ENCODE measurements around the gene ZNF615.
"Not testable (repeated sequence)": the region's sequence is repeated elsewhere in the genome, so short reads cannot be mapped to it uniquely, and the experiment has no call there.

ZNF615 gene

DNA sequence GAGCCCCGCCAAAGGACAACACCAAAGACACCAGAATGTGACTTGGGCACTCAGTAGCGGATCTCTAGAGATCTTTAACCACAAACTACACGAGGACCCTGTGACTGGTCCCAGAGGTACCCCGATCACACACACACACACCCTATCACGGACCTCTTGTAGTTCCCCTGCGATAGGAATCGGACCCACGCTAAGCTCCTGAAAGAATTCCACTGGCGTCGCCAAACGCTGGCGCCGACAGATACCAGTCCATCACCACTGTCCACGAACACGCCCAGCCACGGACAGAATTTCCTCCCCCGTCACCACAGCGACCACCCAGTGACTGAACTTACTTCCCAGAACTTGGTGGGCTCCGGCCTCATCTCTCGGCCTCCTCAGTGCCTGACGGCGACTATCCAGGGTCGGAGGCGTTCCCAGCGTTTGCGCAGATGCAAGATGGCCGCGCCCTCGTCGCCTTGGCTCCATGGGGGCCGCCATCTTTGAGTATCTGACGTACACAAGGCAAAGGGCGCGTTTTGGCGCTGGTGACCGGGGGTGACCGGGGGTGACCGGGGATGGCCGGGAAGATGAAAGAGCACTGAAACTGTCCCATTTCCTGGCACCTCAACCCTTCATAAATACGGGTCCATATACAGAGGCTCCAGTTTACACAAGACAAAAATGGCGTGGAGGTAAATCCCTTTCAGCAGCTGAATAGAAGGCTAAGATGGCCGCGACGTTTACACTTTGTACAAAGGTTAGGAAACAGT lies at the start of gene ZNF615:
TSS of gene ZNF615 (minus strand) at position 406 of the 752 bp plus-strand sequence. CDS start 4,500 bp downstream, outside the sequence.
- DNase-seq (ENCODE audit: low spot score): peak; percentile 83

DNA sequence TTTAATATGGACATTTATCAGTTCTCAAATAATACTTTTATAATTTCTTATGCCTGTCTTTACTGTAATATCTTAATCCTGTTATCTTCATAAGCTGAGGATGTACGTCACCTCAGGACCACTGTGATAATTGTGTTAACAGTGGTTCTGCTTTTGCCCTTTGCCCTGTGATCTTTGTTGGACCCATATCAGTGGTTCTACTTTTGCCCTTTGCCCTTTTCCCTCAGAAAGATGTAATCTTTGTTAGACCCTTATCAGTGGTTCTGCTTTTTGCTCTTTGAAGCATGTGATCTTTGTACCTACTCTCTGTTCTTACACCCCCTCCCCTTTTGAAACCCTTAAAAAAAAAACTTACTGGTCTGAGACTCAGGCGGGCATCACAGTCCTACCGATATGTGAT lies 48.5 kb upstream of the ZNF615 start:
- not testable (repeated sequence) for DNase-seq (ENCODE audit: low spot score)

DNA sequence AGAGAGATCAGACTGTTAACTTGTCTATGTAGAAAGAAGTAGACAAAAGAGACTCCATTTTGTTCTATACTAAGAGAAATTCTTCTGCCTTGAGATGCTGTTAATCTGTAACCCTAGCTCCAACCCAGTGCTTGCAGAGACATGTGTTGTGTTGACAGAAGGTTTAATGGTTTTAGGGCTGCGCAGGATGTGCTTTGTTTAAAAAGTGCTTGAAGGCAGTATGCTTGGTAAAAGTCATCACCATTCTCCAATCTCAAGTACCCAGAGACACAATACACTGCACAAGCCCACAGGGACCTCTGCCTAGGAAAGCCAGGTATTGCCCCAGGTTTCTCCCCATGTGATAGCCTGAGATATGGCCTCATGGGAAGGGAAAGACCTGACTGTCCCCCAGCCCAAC lies 43.7 kb upstream of the ZNF615 start:
- DNase-seq (ENCODE audit: low spot score): not testable (repeated sequence)

DNA sequence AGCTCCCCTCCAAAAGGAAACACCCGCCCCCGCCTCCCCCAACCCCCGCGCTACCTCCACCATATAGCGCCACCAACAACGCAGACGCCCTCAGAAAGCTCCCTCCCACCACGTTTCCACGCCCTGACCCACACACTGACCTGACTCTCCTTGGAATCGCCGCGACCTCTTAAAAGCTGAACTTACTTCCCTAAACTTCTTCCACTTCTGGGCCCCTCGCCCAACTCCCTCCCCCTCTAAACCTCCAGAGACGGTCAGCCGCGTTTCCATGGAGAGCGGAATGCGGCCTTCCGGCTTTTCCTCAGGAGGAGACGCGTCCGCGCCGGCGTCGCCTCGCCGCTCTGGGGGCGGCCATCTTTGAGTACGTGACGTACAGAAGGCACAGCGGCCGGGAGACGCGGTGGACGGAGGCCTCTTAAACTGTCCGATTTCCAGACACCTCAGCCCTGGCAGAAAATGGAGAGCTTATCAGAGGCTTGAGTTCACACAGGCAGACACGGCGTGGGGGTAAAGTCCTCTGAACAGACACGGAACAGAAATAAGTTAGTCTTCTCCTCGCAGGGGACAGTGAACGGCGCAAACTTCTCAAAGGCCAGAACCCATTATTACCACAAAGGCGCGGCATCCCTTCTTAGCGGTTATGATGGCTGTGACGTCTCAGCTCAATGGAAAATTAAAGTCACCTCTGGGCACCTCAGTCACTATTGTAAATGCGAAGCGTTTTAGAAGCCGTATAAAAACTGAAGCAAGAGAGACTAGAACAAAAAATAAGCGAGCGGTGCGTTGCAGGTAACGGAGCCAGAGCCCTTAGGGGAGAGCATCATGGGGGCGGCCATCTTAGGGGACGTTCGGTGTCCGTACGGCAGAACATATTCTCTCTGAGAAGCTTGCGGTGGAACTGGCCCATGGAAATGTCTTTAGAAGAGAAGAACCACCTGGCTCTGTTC lies 40.8 kb upstream of the ZNF615 start, which contains the start of gene ZNF432:
TSS of gene ZNF432 (minus strand) at position 284 of the 947 bp plus-strand sequence. CDS start 1,970 bp downstream, outside the sequence.
- peak; percentile 83 for DNase-seq (ENCODE audit: low spot score)

DNA sequence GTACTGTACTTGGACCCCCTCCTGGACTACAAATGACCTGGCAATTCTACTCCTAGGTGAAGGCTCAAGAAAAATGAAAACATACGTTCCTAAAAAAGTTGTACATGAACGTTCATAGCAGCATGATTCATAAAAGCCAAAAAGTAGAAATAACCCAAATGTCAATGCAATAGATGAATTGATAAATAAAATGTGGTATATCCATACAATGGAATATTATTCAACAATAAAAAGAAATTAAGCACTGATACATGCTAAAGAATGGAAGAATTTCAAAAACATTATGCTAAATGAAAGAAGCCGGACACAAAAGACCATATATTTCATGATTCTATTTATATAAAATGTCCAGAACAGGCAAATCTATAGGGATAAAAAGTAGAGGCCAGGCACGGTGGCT lies 31.2 kb upstream of the ZNF615 start:
- DNase-seq (ENCODE audit: low spot score): no peak

DNA sequence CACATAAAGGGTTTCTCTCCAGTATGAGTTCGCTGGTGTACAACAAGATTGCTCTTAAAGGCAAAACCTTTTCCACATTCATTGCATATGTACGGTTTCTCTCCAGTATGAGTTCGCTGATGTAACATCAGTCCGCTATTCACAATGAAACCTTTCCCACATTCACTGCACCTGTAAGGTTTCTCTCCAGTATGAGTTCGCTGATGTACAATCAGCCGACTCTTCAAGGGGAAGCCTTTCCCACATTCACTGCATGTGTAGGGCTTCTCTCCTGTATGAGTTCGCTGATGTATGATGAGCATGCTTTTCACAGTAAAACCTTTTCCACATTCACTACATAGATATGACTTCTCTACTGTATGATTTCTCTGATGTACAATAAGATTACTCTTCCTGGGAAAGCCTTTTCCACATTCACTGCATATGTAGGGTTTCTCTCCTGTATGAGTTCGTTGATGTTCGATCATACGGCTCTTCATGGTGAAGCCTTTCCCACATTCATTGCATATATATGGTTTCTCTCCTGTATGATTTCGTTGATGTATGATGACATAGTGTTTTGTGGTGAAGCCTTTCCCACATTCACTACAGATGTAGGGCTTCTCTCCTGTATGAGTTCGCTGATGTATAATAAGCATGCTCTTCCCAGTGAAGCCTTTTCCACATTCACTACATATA lies 26.2 kb upstream of the ZNF615 start:
- no peak for DNase-seq (ENCODE audit: low spot score)

DNA sequence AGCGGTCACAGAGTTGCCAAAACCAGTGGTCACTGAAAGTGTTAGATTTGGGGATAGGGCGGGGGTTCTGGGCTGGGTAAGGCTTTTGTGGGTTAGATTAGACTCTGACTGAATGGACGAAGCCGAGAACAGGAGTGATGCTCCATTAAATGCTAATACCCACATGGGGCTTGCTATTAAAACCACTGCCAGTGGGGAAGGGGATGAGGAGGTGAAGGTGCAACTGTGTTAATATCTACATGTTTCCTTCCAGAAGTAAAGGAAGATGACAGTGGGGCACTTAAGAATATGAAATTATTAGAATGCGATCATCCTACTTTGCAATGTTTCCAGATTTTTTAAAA lies 20.7 kb upstream of the ZNF615 start:
- DNase-seq (ENCODE audit: low spot score): no peak

DNA sequence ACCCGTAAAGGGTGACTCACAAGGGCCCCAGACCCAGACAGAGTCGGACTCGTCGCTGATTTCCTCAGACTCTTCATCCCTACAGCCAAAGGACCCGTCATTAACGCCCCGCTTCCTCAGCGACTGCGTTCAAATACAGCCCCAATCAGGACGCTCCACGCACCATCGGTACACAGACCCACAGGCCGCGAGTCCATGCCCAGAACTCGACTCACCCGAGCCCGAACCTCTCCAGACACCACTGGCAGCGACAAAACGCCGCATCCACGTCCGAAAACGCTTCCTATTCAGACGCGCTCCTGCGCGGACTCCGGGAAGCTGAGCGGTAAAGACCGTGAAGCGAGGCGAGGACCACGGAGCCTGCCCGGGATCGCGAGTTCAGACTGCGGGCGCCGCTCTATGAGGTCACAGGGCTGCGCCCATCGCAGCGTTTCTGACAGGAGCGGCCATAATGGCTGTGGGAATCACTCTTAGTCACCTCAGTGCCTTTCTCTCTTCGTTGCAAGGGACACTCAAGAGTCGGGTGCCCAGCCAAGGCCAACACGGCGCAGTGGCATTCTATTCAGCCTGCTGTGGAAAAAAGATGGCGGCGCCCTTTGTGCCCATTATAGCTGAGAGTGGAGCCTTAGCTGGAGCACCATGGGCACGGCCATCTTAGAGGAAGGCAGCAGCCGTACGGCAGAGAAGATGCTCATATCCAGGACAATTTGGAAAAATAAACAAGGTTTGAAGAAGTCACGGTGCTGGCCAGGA lies 20.2 kb upstream of the ZNF615 start, which contains the start of gene ZNF614:
TSS of gene ZNF614 (minus strand) at position 353 of the 753 bp plus-strand sequence. CDS start 2,634 bp downstream, outside the sequence.
- DNase-seq (ENCODE audit: low spot score): peak; percentile 84

DNA sequence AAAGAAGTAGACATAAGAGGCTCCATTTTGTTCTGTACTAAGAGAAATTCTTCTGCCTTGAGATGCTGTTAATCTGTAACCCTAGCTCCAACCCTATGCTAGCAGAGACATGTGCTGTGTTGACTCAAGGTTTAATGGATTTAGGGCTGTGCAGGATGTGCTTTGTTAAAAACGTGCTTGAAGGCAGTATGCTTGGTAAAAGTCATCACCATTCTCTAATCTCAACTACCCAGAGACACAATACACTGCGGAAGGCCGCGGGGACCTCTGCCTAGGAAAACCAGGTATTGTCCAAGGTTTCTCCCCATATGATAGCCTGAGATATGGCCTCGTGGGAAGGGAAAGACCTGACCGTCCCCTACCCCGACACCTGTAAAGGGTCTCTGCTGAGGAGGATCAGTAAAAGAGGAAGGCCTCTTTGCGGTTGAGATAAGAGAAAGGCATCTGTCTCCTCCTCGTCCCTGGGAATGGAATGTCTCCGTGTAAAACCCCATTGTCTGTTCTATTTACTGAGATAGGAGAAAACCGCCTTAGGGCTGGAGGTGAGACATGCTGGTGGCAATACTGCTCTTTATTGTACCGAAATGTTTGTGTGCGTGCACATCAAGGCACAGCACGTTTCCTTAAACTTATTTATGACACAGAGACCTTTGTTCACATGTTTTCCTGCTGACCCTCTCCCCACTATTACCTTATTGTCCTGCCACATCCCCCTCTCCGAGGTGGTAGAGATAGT lies 18.4 kb upstream of the ZNF615 start:
- DNase-seq (ENCODE audit: low spot score): not testable (repeated sequence)

DNA sequence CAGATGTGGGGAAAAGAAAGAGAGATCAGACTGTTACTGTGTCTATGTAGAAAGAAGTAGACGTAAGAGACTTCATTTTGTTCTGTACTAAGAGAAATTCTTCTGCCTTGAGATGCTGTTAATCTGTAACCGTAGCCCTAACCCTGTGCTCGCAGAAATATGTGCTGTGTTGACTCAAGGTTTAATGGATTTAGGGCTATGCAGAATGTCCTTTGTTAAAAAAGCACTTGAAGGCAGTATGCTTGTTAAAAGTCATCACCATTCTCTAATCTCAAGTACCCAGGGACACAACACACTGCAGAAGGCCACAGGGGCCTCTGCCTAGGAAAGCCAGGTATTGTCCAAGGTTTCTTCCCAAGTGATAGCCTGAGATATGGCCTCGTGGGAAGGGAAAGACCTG lies 16.5 kb upstream of the ZNF615 start:
- DNase-seq (ENCODE audit: low spot score): not testable (repeated sequence)

DNA sequence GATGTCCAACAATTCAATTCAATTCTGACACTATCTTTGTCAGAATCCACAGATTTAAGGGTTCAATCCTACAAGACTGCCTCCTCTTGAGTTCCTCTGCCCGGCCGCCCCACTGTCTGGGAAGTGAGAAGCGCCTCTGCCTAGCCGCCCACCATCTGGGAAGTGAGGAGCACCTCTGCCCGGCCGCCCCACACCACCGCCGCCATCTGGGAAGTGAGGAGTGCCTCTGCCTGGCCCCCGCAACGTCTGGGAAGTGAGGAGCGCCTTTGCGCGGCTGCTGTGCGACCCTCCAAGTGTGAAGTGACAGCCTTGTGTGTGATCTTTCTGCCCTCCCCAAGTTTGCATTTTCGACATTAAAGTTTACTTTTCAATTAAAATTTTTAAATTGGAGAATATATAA lies 14.2 kb upstream of the ZNF615 start:
- DNase-seq (ENCODE audit: low spot score): no peak

DNA sequence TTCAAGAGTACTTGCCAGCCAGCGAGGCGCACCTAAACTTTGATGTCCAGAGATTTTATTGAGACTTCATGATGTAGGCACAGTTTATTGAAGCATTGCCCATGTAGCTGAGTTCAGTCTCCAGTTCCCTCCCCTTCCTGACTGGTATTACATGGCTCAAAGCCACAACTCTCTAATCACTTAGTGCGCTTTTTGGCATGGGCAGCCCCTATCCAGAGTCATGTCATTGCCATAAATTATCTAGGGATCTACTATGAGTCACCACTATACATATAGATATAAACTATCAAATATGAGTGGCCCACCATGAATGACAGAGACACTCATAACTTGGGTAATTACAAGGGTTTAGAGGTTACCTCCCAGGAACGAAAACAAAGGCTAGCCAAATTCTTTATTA lies 12.5 kb upstream of the ZNF615 start:
- DNase-seq (ENCODE audit: low spot score): no peak

DNA sequence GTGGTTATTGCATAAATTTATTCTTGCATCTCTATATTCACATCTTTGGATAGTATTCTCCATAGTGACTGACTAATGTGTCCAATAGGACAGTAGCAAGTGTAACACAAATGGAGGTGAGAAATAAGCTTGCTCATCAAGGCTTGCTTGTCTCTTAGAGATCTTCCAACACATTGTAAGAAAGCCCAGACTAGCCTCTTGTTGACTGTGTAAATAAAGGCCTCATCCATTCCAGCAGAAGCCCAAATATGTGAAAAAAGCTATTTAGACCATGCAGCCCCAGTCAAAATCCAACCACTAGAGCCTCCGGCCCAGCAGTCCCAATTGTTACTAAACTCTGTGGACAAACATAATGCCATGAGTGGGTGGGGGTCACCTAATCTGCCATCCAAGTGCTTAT lies 2.7 kb upstream of the ZNF615 start:
- no peak for DNase-seq (ENCODE audit: low spot score)

DNA sequence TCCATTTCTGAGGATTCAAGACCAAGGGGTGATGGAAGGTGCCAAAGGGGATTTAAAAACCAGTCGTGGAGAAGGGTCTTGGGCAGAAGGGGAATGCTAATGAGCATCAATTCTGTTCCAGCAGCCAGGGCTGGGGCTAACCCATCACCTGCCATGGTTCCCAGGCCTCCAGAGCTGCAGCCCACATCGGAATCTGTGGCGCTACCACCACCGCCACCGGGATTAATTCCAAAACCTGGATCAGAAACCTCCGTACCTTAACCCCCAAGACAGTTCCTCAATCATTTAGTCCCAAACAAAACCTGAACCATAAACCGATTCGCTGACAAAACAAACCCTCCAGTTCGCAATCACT lies 583 bp downstream of the ZNF615 start:
- DNase-seq (ENCODE audit: low spot score): no peak

DNA sequence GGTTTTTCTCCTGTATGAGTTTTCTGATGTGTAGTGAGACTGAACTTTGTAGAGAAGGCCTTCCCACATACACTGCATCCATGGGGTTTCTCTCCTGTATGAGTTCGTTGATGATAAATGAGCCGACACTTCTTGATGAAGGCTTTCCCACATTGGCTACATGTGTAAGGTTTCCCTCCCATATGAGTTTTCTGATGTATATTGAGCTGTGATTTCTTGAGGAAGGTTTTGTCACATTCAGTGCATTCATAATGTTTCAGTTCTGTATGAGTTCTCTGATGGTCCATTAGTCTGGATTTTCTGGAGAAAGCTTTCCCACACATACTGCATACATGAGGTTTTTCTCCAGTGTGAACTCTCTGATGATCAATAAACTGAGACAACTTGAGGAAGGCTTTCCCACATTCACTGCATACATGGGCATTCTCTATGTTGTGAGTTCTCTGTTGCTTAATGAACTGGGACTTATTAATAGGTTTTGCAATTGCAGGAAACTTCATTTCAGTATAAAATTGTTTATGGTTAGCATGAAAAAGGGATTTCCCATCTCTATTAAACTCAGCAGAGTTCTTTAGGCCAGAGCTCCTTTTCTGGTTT lies 13.9 kb downstream of the ZNF615 start:
- DNase-seq (ENCODE audit: low spot score): no peak

DNA sequence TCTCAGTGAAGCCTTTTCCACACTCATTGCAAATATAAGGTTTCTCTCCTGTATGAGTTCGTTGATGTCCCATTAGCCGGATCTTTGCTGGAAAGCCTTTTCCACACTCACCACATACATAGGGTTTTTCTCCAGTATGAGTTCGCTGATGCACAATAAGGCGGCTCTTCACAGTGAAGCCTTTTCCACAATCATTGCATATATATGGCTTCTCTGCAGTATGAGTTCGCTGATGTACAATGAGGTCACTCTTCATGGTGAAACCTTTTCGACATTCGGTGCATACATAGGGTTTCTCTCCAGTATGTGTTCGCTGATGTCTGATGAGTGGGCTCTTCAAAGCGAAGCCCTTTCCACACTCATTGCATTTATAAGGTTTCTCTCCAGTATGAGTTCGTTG lies 14.6 kb downstream of the ZNF615 start:
- DNase-seq (ENCODE audit: low spot score): no peak

DNA sequence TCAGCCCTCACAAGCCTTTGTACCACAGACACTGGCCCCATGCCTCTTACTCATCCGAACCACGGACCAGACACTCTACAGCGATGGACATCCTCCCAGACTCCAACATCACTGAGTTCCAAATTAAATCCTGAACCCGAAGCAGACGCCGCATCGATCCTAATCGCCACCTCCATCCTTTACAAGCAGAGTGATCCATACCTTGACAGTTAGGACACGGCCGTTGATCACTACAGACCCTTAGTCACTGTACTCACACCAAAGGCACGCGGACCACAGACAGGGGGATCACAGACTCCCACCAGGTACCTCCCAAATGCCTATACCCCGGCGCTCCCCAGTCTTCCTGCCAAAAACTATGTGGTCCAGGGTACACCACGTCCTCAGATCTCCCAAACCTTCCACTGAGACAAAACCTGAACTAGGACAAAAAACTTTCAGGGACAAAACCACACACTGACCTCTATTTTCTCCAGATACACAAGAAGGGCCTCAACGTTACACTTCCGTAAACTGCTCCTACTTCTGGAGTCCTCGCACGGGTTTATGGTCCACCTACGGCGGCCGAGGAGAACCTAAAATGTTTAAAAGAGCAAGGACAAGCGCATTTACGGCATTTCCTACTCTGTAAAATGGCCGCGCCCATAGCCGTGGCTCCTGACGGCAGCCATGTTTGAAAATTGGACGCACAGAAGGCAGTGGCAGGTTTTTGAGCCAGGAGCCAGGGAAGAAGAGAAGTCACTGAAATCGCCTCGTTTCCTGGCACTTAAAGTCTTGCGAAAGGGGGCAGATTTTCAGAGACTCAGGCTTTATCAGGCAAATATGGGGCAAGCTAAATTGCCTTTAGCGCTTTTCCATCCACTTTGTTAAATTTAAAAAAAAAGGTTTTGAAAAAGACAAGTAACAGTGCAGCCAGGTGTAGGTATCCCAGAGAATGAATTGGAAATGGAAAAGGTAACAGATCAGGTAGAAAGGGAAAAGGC lies 21.4 kb downstream of the ZNF615 start, which contains the start of gene ZNF350:
TSS of gene ZNF350 (minus strand) at position 532 of the 983 bp plus-strand sequence. CDS start 12,480 bp downstream, outside the sequence.
- peak; percentile 95 for DNase-seq (ENCODE audit: low spot score)

DNA sequence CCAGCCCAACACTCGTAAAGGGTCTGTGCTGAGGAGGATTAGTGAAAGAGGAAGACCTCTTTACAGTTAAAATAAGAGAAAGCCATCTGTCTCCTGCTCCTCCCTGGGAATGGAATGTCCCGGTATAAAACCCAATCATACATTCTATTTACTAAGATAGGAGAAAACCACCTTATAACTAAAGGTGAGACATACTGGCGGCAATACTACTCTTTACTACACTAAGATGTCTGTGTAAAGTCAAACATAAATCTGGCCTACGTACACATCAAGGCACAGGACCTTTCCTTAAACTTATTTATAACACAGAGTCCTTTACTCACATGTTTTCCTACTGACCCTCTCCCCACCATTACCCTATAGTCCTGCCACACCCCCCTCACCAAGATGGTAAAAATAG lies 24.6 kb downstream of the ZNF615 start:
- DNase-seq (ENCODE audit: low spot score): no peak

DNA sequence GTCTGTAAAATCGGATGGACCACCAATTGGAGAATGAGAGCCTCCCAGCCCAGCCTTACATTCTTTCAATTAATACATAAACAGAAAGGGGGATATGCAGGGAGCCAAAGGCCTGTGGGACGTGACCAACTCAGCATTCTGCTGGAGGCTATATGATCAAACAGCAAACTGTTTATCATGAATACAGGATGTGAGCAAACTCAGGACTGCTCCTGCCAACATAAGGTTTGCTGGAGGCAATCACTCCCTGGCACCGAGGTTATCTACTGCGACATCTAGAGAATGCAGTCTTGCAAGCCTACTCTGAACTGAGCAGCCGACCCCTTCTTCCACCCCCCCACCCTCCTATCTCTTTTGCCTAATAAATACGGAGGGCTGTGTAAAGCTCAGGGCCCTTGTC lies 27.1 kb downstream of the ZNF615 start:
- not testable (repeated sequence) for DNase-seq (ENCODE audit: low spot score)

All from CD4-positive, alpha-beta T cell treated with Interleukin-2 at 100 ng/mL for 4 hours (primary cell).